C4-2B (cell line): ENCODE measurements around the gene CCS.
"Not testable (repeated sequence)": the region's sequence is repeated elsewhere in the genome, so short reads cannot be mapped to it uniquely, and the experiment has no call there.

ENCODE experiments used
- CTCF ChIP-seq: fragments of 450-650 bp; conservative IDR thresholded peaks from 2 replicates; pipeline ENCODE4 v1.5.1; 2017; ENCODE audit warnings: mild to moderate bottlenecking
- ZFX ChIP-seq: fragments of 450-650 bp; IDR thresholded peaks from 2 replicates; pipeline ENCODE4 v1.6.1; 2017

- TF ChIP-seq CTCF, ZFX: not testable (repeated sequence)
Measured at GRCh38 chr11:66639814-66640340, 46.9 kb downstream of the CCS start.
